HG02840 (cell line): ENCODE measurements around the gene EIF3B.
"Not testable (repeated sequence)": the region's sequence is repeated elsewhere in the genome, so short reads cannot be mapped to it uniquely, and the experiment has no call there.

Experiments
- ATAC-seq: cut with Tn5 transposase; IDR thresholded peaks from one replicate; pipeline ENCODE4 v1.9.1; 2021; ENCODE audit warnings: mild to moderate bottlenecking, moderate library complexity, moderate number of reproducible peaks; ENCODE audit not compliant: unreplicated experiment, low FRiP score

EIF3B gene

GRCh38 chr7:2394566-2395082 lies 40.0 kb downstream of the EIF3B start:
- no peak for ATAC-seq

GRCh38 chr7:2398506-2398905 lies 43.9 kb downstream of the EIF3B start:
- no peak for ATAC-seq

GRCh38 chr7:2399848-2400587 lies 45.4 kb downstream of the EIF3B start:
- no peak for ATAC-seq

- ATAC-seq, result no peak
These were observed 48.0 kb downstream of the EIF3B start for GRCh38 chr7:2402687-2403013.

- peak; percentile 61 for ATAC-seq
These were observed 48.5 kb downstream of the EIF3B start, which contains the start of gene CHST12 for GRCh38 chr7:2403014-2403717. TSS of gene CHST12 (plus strand) at chr7:2403611. CDS start at chr7:2432640, 29,029 bp downstream.

- peak; percentile 5 for ATAC-seq
These were observed 49.4 kb downstream of the EIF3B start for GRCh38 chr7:2403718-2404648.

GRCh38 chr7:2404714-2405119 lies 50.1 kb downstream of the EIF3B start:
- ATAC-seq, result no peak

- ATAC-seq, result no peak
These were observed 50.6 kb downstream of the EIF3B start for GRCh38 chr7:2405201-2405600.

- ATAC-seq, result peak; percentile 36
These were observed 51.1 kb downstream of the EIF3B start for GRCh38 chr7:2405601-2406345.

GRCh38 chr7:2409745-2410414 lies 55.3 kb downstream of the EIF3B start:
- no peak for ATAC-seq

GRCh38 chr7:2411049-2411448 lies 56.4 kb downstream of the EIF3B start:
- ATAC-seq, result no peak

GRCh38 chr7:2411815-2412586 lies 57.4 kb downstream of the EIF3B start:
- no peak for ATAC-seq

GRCh38 chr7:2412587-2413201 lies 58.1 kb downstream of the EIF3B start:
- ATAC-seq, result no peak

GRCh38 chr7:2416063-2416462 lies 61.4 kb downstream of the EIF3B start:
- ATAC-seq, result no peak

GRCh38 chr7:2416650-2417049 lies 62.0 kb downstream of the EIF3B start:
- no peak for ATAC-seq

- ATAC-seq, result not testable (repeated sequence)
These were observed 62.6 kb downstream of the EIF3B start for GRCh38 chr7:2417178-2417577.

GRCh38 chr7:2417981-2418481 lies 63.4 kb downstream of the EIF3B start:
- no peak for ATAC-seq
